Neural cell (in vitro differentiated cells): ENCODE measurements around the gene CCDC43. TPM values are rescaled to one million over a fixed set of nuclear protein-coding genes. Genes with fewer than 3 reads are reported as not detected.

Experiments
- H2AFZ ChIP-seq: fragments of 200-600, 300-800 bp; sonication (generic), shearing (Covaris generic); 2 replicates; pipeline ENCODE4 v1.6.0; 2014; ENCODE audit warnings: low read depth, mild to moderate bottlenecking, antibody characterized with exemption, low read length, moderate library complexity
- H3F3A ChIP-seq: fragments of 200-600 bp; shearing (Covaris generic); 2 replicates; pipeline ENCODE4 v1.6.1; 2016; ENCODE audit warnings: mild to moderate bottlenecking, moderate library complexity, mixed read lengths, antibody characterized with exemption, low read length; ENCODE audit not compliant: insufficient read depth, poor library complexity, severe bottlenecking
- H3K27ac ChIP-seq: fragments of 200-600, 300-800 bp; sonication (generic), shearing (Covaris generic); 2 replicates; pipeline ENCODE4 v1.5.1; 2014; ENCODE audit warnings: mild to moderate bottlenecking, low read length, moderate library complexity
- H3K27me3 ChIP-seq: fragments of 300-800, 200-600 bp; sonication (generic), shearing (Covaris generic); 2 replicates; pipeline ENCODE4 v1.6.0; 2014; ENCODE audit warnings: mild to moderate bottlenecking, low read depth, low read length, moderate library complexity; ENCODE audit not compliant: insufficient read depth
- H3K36me3 ChIP-seq: fragments of 300-800, 200-600 bp; sonication (generic), shearing (Covaris generic); 2 replicates; pipeline ENCODE4 v1.5.1; 2014; ENCODE audit warnings: mild to moderate bottlenecking, antibody characterized with exemption, low read length, moderate library complexity; ENCODE audit not compliant: insufficient read depth
- H3K4me2 ChIP-seq: fragments of 300-800, 200-600 bp; sonication (generic), shearing (Covaris generic); 2 replicates; pipeline ENCODE4 v1.6.0; 2014; ENCODE audit warnings: mild to moderate bottlenecking, low read length
- H3K4me3 ChIP-seq: fragments of 300-800, 200-600 bp; sonication (generic), shearing (Covaris generic); 2 replicates; pipeline ENCODE4 v1.5.1; 2014; ENCODE audit warnings: mild to moderate bottlenecking, low read length, moderate library complexity
- H3K79me2 ChIP-seq: fragments of 200-600 bp; shearing (Covaris generic); replicated peaks from 2 replicates; pipeline ENCODE4 v1.6.0; 2014; ENCODE audit warnings: mild to moderate bottlenecking, low read length, moderate library complexity; ENCODE audit not compliant: insufficient read depth
- H3K9ac ChIP-seq: fragments of 300-800, 200-600 bp; sonication (generic), shearing (Covaris generic); 2 replicates; pipeline ENCODE4 v1.6.1; 2016; ENCODE audit warnings: mild to moderate bottlenecking, low read length, mixed read lengths
- H3K9me2 ChIP-seq: fragments of 200-600 bp; shearing (Covaris generic); 2 replicates; pipeline ENCODE4 v1.6.1; 2016; ENCODE audit warnings: mild to moderate bottlenecking, low read length, mixed read lengths; ENCODE audit not compliant: insufficient read depth
- H3K9me3 ChIP-seq: fragments of 200-600, 300-800 bp; sonication (generic), shearing (Covaris generic); 2 replicates; pipeline ENCODE4 v1.6.1; 2016; ENCODE audit warnings: mild to moderate bottlenecking, mixed run types, low read length, moderate library complexity, mixed read lengths
- H4K20me1 ChIP-seq: fragments of 200-600 bp; shearing (Covaris generic); 2 replicates; pipeline ENCODE4 v1.6.1; 2016; ENCODE audit warnings: mild to moderate bottlenecking, mixed run types; ENCODE audit not compliant: insufficient read depth
- EP300 ChIP-seq: fragments of 450-650 bp; conservative IDR thresholded peaks from 2 replicates; pipeline ENCODE4 v1.6.1; 2014; ENCODE audit warnings: antibody characterized with exemption, mild to moderate bottlenecking, moderate library complexity; ENCODE audit not compliant: poor library complexity, severe bottlenecking
- EZH2 ChIP-seq: fragments of 200-600, 300-800 bp; shearing (Covaris generic), sonication (generic); IDR thresholded peaks from 2 replicates; pipeline ENCODE4 v1.6.1; 2014; ENCODE audit warnings: antibody characterized with exemption, low read length, borderline replicate concordance, mild to moderate bottlenecking; ENCODE audit not compliant: insufficient read depth, poor library complexity, severe bottlenecking
- MXI1 ChIP-seq: fragments of 450-650 bp; conservative IDR thresholded peaks from 2 replicates; pipeline ENCODE4 v1.6.1; 2014; ENCODE audit warnings: antibody characterized with exemption, mild to moderate bottlenecking; ENCODE audit not compliant: poor library complexity, severe bottlenecking
- POLR2AphosphoS5 ChIP-seq: IDR thresholded peaks from 2 replicates; pipeline ENCODE4 v1.6.1; 2012
- RAD21 ChIP-seq: fragments of 450-650 bp; conservative IDR thresholded peaks from 2 replicates; pipeline ENCODE4 v1.6.1; 2014; ENCODE audit warnings: antibody characterized with exemption, mild to moderate bottlenecking, moderate library complexity
- SMC3 ChIP-seq: fragments of 450-650 bp; conservative IDR thresholded peaks from 2 replicates; pipeline ENCODE4 v1.6.1; 2014; ENCODE audit warnings: antibody characterized with exemption, mild to moderate bottlenecking, moderate library complexity; ENCODE audit not compliant: poor library complexity
- TAF1 ChIP-seq: IDR thresholded peaks from 2 replicates; pipeline ENCODE4 v1.6.1; 2012; ENCODE audit warnings: low read depth
- polyA plus RNA-seq: library from polyadenylated mRNA; depleted of rRNA; stranded (reverse); fragments of >200 nt; gene quantifications from 2 replicates; pipeline ENCODE4 v1.2.3, GENCODE V29; 2014
- TF ChIP-seq, protein P1 (sequence below): fragments of 450-650 bp; IDR thresholded peaks from 2 replicates; pipeline ENCODE4 v1.5.1; 2014; ENCODE audit warnings: antibody characterized with exemption, mild to moderate bottlenecking, moderate library complexity; ENCODE audit not compliant: poor library complexity, severe bottlenecking
- TF ChIP-seq, protein P2 (sequence below): IDR thresholded peaks from 2 replicates; pipeline ENCODE4 v1.6.1; 2012; ENCODE audit warnings: borderline replicate concordance

CCDC43 gene
- polyA plus RNA-seq, 1 donor from 2014 or later = 53.3 TPM

DNA sequence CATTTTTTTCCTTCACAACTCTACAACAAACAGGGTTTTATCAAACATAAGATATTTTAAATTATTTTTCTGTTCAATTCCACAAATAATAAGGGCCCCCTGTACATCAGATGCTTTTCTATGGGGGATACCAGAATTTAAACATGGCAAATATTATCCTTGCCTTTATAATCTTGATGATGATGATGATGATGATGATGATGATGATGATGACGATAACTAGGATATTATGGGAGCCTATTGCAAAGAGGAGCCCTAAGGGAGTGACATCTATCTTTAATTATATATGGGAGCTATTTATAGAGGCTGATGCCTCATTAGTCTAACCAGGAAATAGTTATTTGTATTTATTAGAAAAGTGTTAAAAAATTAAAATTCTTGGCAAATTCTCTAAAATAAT, 26.5 kb downstream of the CCDC43 start:
- Histone ChIP-seq H3K36me3 (no peaks in the 10 kb centered on the region), H3K4me3 (no peak overlapping the region), H2AFZ (no peak overlapping the region), H3K27me3 (no peaks in the 10 kb centered on the region), H3K9ac (no peak overlapping the region), H4K20me1 (no peaks in the 10 kb centered on the region), H3K9me2 (no peaks in the 10 kb centered on the region), H3K79me2 (no peaks in the 10 kb centered on the region), H3F3A (no peaks in the 10 kb centered on the region), H3K9me3 (no peaks in the 10 kb centered on the region), H3K27ac (no peak overlapping the region), H3K4me2 (no peak overlapping the region)
- no peak for TF ChIP-seq EZH2
- no peak for TF ChIP-seq TAF1
- TF ChIP-seq RAD21 = no peak
- TF ChIP-seq, protein P1, sequence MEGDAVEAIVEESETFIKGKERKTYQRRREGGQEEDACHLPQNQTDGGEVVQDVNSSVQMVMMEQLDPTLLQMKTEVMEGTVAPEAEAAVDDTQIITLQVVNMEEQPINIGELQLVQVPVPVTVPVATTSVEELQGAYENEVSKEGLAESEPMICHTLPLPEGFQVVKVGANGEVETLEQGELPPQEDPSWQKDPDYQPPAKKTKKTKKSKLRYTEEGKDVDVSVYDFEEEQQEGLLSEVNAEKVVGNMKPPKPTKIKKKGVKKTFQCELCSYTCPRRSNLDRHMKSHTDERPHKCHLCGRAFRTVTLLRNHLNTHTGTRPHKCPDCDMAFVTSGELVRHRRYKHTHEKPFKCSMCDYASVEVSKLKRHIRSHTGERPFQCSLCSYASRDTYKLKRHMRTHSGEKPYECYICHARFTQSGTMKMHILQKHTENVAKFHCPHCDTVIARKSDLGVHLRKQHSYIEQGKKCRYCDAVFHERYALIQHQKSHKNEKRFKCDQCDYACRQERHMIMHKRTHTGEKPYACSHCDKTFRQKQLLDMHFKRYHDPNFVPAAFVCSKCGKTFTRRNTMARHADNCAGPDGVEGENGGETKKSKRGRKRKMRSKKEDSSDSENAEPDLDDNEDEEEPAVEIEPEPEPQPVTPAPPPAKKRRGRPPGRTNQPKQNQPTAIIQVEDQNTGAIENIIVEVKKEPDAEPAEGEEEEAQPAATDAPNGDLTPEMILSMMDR = no peak
- TF ChIP-seq, protein P2, sequence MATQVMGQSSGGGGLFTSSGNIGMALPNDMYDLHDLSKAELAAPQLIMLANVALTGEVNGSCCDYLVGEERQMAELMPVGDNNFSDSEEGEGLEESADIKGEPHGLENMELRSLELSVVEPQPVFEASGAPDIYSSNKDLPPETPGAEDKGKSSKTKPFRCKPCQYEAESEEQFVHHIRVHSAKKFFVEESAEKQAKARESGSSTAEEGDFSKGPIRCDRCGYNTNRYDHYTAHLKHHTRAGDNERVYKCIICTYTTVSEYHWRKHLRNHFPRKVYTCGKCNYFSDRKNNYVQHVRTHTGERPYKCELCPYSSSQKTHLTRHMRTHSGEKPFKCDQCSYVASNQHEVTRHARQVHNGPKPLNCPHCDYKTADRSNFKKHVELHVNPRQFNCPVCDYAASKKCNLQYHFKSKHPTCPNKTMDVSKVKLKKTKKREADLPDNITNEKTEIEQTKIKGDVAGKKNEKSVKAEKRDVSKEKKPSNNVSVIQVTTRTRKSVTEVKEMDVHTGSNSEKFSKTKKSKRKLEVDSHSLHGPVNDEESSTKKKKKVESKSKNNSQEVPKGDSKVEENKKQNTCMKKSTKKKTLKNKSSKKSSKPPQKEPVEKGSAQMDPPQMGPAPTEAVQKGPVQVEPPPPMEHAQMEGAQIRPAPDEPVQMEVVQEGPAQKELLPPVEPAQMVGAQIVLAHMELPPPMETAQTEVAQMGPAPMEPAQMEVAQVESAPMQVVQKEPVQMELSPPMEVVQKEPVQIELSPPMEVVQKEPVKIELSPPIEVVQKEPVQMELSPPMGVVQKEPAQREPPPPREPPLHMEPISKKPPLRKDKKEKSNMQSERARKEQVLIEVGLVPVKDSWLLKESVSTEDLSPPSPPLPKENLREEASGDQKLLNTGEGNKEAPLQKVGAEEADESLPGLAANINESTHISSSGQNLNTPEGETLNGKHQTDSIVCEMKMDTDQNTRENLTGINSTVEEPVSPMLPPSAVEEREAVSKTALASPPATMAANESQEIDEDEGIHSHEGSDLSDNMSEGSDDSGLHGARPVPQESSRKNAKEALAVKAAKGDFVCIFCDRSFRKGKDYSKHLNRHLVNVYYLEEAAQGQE = no peak
- no peak for TF ChIP-seq SMC3
- TF ChIP-seq EP300 = no peak
- no peak for TF ChIP-seq MXI1

DNA sequence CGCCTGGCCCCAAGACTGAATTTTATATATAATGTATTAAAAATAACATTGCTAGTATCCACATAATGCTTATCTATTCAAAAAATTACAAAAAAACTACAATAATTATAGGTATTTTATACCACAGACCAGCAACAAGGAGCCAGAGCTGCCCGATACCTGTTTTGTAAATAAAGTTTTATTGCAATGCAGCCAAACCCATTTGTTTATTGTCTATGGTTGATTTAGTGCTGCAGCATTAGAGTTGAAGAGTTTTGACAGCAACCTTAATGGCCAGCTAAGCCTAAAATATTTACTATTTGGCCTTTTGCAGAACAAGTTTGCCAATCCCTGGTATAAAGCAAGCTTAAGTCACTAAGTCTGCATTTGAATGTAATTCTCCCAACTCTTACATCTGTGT, 27.7 kb downstream of the CCDC43 start:
- Histone ChIP-seq H3F3A (no peaks in the 10 kb centered on the region), H3K9ac (no peak overlapping the region), H3K9me2 (no peaks in the 10 kb centered on the region), H3K79me2 (no peaks in the 10 kb centered on the region), H3K4me2 (no peak overlapping the region), H2AFZ (no peak overlapping the region), H3K27ac (no peak overlapping the region), H3K4me3 (no peak overlapping the region), H4K20me1 (no peaks in the 10 kb centered on the region), H3K27me3 (peaks cover 6% of the 10 kb centered on the region), H3K36me3 (no peaks in the 10 kb centered on the region), H3K9me3 (no peaks in the 10 kb centered on the region)
- TF ChIP-seq EP300 (no peak), MXI1 (no peak), EZH2 (no peak), RAD21 (no peak), SMC3 (no peak), TAF1 (no peak), POLR2AphosphoS5 (no peak)
- TF ChIP-seq, protein P1 = no peak
- TF ChIP-seq, protein P2 = no peak
